HG03565 (cell line): ENCODE data around the gene PDE6H.

Experiments used
- ATAC-seq: cut with Tn5 transposase; IDR thresholded peaks from one replicate; pipeline ENCODE4 v1.9.1; 2021; ENCODE audit warnings: mild to moderate bottlenecking, moderate library complexity; ENCODE audit not compliant: unreplicated experiment

PDE6H gene

GRCh38 chr12:14968478-14968877 lies 4.4 kb upstream of the PDE6H start:
- ATAC-seq = no peak

- ATAC-seq = no peak
These were observed 2.4 kb upstream of the PDE6H start for GRCh38 chr12:14970473-14970872.

- no peak for ATAC-seq
These were observed 1.8 kb downstream of the PDE6H start for GRCh38 chr12:14974633-14975032.

- ATAC-seq = no peak
These were observed 2.6 kb downstream of the PDE6H start for GRCh38 chr12:14975457-14975856.

GRCh38 chr12:14976658-14977057 lies 3.8 kb downstream of the PDE6H start:
- no peak for ATAC-seq

- ATAC-seq = no peak
These were observed 6.6 kb downstream of the PDE6H start for GRCh38 chr12:14979468-14979867.

GRCh38 chr12:14981049-14981448 lies 8.2 kb downstream of the PDE6H start:
- no peak for ATAC-seq

GRCh38 chr12:14982562-14982961 lies 9.7 kb downstream of the PDE6H start:
- no peak for ATAC-seq

- ATAC-seq = no peak
These were observed 10.1 kb downstream of the PDE6H start for GRCh38 chr12:14982991-14983390.

- no peak for ATAC-seq
These were observed 11.2 kb downstream of the PDE6H start for GRCh38 chr12:14984036-14984435.

GRCh38 chr12:14984766-14985285 lies 12.0 kb downstream of the PDE6H start:
- no peak for ATAC-seq

- no peak for ATAC-seq
These were observed 13.6 kb downstream of the PDE6H start for GRCh38 chr12:14986449-14986848.

- no peak for ATAC-seq
These were observed 15.2 kb downstream of the PDE6H start for GRCh38 chr12:14988035-14988434.

GRCh38 chr12:14989790-14990189 lies 16.9 kb downstream of the PDE6H start:
- ATAC-seq = no peak

- peak; percentile 42 for ATAC-seq
These were observed 18.2 kb downstream of the PDE6H start for GRCh38 chr12:14991069-14991468.

GRCh38 chr12:14992673-14993072 lies 19.8 kb downstream of the PDE6H start:
- no peak for ATAC-seq

- no peak for ATAC-seq
These were observed 20.3 kb downstream of the PDE6H start for GRCh38 chr12:14993117-14993516.

GRCh38 chr12:14993537-14994266 lies 20.9 kb downstream of the PDE6H start:
- no peak for ATAC-seq

GRCh38 chr12:14994610-14995009 lies 21.8 kb downstream of the PDE6H start:
- ATAC-seq = no peak

GRCh38 chr12:14995583-14996425 lies 23.0 kb downstream of the PDE6H start:
- no peak for ATAC-seq

- ATAC-seq = no peak
These were observed 25.2 kb downstream of the PDE6H start for GRCh38 chr12:14997998-14998397.
